ENCODE results near the gene CAPS. TPM values are rescaled to one million over a fixed set of nuclear protein-coding genes. Genes with fewer than 3 reads are reported as not detected.
"Not testable (repeated sequence)": the region's sequence is repeated elsewhere in the genome, so short reads cannot be mapped to it uniquely, and the experiment has no call there.

The CAPS gene
- total and polyA plus RNA-seq, 7 donors = 3.6 to 18.6 (median 8.4) TPM

GRCh38 chr19:5870986-5871394 lies 43.1 kb upstream of the CAPS start:
- 79 to 80% methylated on average over 12 of the region's 12 CpGs for WGBS, 2 donors
- Histone ChIP-seq H3K36me3 (no peaks in the 10 kb centered on the region), H3K27me3 (no peaks in the 10 kb centered on the region), H3K4me3 (no peak overlapping the region), H3K4me1 (peaks cover 0 to 15% (median 7%) of the 10 kb centered on the region in 4 donors), H3K27ac (peak overlapping the region in 2 of 4 donors; percentile 57 to 60), H3K9me3 (no peaks in the 10 kb centered on the region)
- no peak for DNase-seq
- TF ChIP-seq POLR2A (IDR thresholded peaks at IDR 0.05) = no peak
- peak; percentile 51 to 80 (median 60) for TF ChIP-seq POLR2AphosphoS5 (IDR thresholded peaks at IDR 0.05)
- TF ChIP-seq EP300 (IDR thresholded peaks at IDR 0.05) = no peak
- no peak for TF ChIP-seq CTCF (IDR thresholded peaks at IDR 0.05)
- intact Hi-C loops (cut with DNase I) = no loop called here

DNA sequence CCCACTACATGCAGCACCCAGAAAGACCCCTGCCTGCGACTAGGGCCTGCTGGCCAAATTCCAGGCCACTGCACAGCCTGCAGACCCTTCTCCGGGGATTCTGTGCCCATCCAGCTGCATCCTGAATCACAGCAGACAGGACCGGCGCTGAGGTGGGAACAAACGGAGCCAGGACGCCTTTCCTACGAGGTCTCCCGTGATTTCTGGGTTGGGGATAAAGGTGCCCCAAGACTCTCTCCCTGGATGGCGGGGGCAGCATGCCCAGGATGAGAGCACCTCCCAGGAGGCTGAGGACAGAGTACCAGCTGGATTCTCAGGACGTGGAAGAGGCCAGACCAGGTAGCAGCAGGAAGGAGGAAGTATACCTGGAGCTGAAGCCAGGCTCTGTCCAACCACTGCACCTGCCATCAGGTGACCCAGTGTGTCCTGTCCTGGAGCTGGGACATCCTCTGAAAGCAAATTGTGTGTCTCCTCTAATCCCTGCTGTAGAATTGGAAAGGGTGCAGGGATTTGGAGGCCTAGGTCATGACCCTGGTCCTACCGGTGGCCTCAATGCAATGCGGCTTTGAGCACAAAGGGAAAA lies 40.3 kb upstream of the CAPS start:
- intact Hi-C loops (cut with DNase I) = no loop called here
- TF ChIP-seq EP300 (IDR thresholded peaks at IDR 0.05) (no peak), CTCF (IDR thresholded peaks at IDR 0.05) (no peak), POLR2AphosphoS5 (IDR thresholded peaks at IDR 0.05) (no peak), POLR2A (IDR thresholded peaks at IDR 0.05) (no peak)
- Histone ChIP-seq H3K4me3 (no peak overlapping the region), H3K4me1 (peaks cover 0 to 26% (median 15%) of the 10 kb centered on the region in 4 donors), H3K9me3 (no peaks in the 10 kb centered on the region), H3K27me3 (no peaks in the 10 kb centered on the region), H3K36me3 (no peaks in the 10 kb centered on the region), H3K27ac (no peak overlapping the region)
- no peak for DNase-seq
- 91 to 92% methylated on average over 12 of the region's 12 CpGs for WGBS, 2 donors

- WGBS, 2 donors = 84 to 85% methylated on average over 7 of the region's 7 CpGs
- intact Hi-C loops (cut with DNase I); H3K4me3 ChIP-seq; DNase-seq; H3K27ac ChIP-seq; H3K9me3 ChIP-seq; H3K27me3 ChIP-seq; H3K36me3 ChIP-seq: not testable (repeated sequence)
- peaks cover 0 to 34% (median 21%) of the 10 kb centered on the region in 4 donors for H3K4me1 ChIP-seq
Measured at GRCh38 chr19:5874496-5874895, 39.6 kb upstream of the CAPS start.

GRCh38 chr19:5877427-5877826 lies 36.6 kb upstream of the CAPS start:
- Histone ChIP-seq H3K4me1 (peaks cover 0 to 49% (median 38%) of the 10 kb centered on the region in 4 donors), H3K36me3 (no peaks in the 10 kb centered on the region), H3K9me3 (no peaks in the 10 kb centered on the region), H3K27ac (peak overlapping the region in 2 of 4 donors; percentile 47 to 60), H3K27me3 (no peaks in the 10 kb centered on the region), H3K4me3 (no peak overlapping the region)
- DNase-seq = no peak
- intact Hi-C loops (cut with DNase I) = no loop called here
- no peak for TF ChIP-seq EP300 (IDR thresholded peaks at IDR 0.05)
- TF ChIP-seq POLR2A (IDR thresholded peaks at IDR 0.05) = no peak
- no peak for TF ChIP-seq POLR2AphosphoS5 (IDR thresholded peaks at IDR 0.05)
- no peak for TF ChIP-seq CTCF (IDR thresholded peaks at IDR 0.05)
- WGBS, 2 donors = 84 to 89% methylated on average over 8 of the region's 8 CpGs

GRCh38 chr19:5877882-5878281 lies 36.2 kb upstream of the CAPS start:
- no peaks in the 10 kb centered on the region for H3K36me3 ChIP-seq
- TF ChIP-seq EP300 (IDR thresholded peaks at IDR 0.05) = no peak
- no peak for TF ChIP-seq POLR2A (IDR thresholded peaks at IDR 0.05)
- no peak for TF ChIP-seq POLR2AphosphoS5 (IDR thresholded peaks at IDR 0.05)
- no peak for TF ChIP-seq CTCF (IDR thresholded peaks at IDR 0.05)
- H3K4me3 ChIP-seq = no peak overlapping the region
- H3K4me1 ChIP-seq = peaks cover 0 to 49% (median 37%) of the 10 kb centered on the region in 4 donors
- no peaks in the 10 kb centered on the region for H3K27me3 ChIP-seq
- intact Hi-C loops (cut with DNase I) = no loop called here
- no peak for DNase-seq
- H3K27ac ChIP-seq = peak overlapping the region in 2 of 4 donors; percentile 47 to 60
- no peaks in the 10 kb centered on the region for H3K9me3 ChIP-seq
- WGBS, 2 donors = 83 to 84% methylated on average over 9 of the region's 9 CpGs
